Urothelium cell line (cell line): ENCODE results near the gene STEAP1.
A peak's percentile ranks its signal among the peaks of the same experiment; 100 is the strongest.

Source experiments
- DNase-seq: peaks from one replicate; pipeline ENCODE4 v3.0.0; 2011; ENCODE audit warnings: low spot score, mixed read lengths
- FAIRE-seq: peaks from 2 replicates; lab custom pipeline; 2011; peaks lifted over from hg19 to GRCh38; lab: Jason Lieb, UNC

The STEAP1 gene

DNA sequence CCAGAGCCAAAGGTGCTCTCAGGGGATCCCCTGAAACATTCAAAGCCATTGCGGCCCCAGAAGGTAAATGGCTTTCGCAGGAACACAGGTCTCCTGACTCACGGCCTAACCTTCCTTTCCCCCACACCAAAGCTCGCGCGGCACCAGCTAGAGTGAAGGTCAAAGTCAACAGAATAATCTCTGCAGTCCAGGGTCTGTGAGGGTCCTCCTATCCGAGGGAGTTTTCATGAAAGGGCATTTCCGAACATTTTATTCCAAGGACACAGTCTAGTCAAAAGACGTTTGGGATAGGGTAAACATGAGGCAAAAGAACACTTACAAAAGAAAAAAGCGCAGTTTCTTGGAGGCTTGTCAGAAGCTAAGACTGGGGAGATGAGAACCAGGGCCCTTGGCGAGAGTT lies 56.7 kb downstream of the STEAP1 start:
- FAIRE-seq (no peak), DNase-seq (peak; percentile 27)

DNA sequence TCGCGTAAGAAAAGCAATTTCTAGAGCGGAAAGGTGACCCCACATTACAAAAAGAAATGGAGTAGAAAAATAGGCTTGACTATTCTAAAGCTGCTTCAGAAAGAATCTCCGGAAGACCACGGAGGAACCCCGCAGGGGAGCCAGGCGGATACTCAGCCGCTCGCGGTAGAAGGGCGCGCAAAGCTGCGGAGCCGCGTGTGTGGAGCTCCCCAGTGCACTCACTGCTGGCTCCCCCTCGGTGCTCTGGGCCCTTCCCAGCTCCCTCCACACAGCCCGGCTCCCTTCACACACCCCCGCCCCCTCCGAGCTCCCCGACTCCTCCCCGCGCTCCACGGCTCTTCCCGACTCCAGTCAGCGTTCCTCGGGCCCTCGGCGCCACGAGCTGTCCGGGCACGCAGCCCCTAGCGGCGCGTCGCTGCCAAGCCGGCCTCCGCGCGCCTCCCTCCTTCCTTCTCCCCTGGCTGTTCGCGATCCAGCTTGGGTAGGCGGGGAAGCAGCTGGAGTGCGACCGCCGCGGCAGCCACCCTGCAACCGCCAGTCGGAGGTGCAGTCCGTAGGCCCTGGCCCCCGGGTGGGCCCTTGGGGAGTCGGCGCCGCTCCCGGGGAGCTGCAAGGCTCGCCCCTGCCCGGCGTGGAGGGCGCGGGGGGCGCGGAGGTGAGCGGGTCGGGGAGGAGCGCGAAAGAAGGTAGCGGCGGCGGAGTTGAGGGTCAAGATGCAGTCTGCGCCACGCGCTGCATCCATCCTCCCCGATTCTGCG lies 57.3 kb downstream of the STEAP1 start, which contains the start of gene STEAP2:
Gene STEAP2 (plus strand): TSS at position 350 of the 758 bp plus-strand sequence. CDS start 13,343 bp downstream, outside the sequence.
- FAIRE-seq = peak; percentile 97
- DNase-seq = peak; percentile 99

DNA sequence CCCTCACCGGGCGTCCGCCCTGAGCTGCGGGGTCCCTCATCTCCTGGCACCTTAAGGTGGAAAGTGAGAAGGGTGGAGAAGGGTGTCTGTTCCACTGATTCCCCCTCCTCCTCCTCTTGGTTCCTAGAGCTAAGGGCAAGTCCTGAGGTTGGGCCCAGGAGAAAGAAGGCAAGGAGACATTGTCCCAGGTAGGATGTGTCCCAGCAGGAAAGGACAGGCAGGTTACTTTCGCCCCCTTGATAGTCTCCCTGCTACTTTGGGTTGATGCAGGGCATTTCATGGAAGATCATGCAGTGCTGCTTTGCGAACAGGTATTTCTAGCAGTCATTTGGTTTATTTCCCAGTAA lies 57.9 kb downstream of the STEAP1 start:
- DNase-seq (no peak), FAIRE-seq (no peak)

DNA sequence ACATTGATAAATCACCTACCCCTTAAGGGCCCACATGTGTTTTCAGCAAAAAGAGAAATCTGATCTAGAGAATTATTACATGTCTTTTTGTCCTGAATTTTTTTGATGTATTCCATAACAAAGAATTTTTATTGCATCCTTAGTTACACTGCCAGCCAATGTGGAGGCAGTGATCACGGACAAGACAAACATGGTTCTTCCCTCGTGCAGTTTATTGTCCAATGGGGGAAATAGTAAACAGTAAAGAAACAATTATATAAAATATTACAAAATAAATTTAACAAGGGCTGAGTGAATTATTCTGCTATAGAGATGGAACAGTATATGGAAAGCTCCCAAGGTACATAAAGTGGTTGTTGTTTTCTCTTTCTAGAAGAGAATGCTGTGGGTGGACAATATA lies 59.3 kb downstream of the STEAP1 start:
- DNase-seq (no peak), FAIRE-seq (no peak)
